GM19238 (cell line): Measurements from ENCODE around the gene SLC7A10.

Source experiments
- DNase-seq: peaks from one replicate; pipeline ENCODE4 v3.0.0; 2011; ENCODE audit warnings: low spot score; ENCODE audit not compliant: insufficient read length

SLC7A10 gene

DNA sequence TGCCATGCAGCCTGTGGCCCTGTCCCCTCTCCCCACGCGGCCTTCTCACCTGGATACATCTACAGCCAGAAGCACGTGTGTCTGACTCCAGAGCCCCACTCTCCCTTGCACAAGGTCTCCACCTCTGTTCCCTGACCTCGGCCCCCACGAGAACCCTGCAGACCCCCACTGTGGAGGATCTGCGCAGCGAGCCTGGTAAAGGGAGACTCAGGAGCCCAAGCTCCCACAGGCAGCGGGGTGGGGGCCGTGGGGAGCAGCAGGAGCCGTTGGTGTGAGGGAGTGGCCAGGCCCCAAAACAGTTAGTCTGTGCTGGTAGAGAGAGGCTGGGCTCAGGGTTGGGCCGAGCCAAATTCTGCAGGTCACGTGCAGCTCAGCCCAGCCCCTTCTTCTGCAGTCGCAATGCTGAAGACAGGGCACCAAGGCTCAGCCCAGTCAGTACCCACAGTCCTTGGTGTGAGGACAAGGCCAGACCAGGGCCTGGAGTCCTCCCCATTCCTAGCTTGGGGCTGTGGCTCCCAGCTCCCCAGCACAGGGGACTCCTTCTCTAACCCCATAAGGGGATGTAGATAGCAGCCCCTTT is 28.7 kb upstream of the SLC7A10 start:
- DNase-seq, result no peak

DNA sequence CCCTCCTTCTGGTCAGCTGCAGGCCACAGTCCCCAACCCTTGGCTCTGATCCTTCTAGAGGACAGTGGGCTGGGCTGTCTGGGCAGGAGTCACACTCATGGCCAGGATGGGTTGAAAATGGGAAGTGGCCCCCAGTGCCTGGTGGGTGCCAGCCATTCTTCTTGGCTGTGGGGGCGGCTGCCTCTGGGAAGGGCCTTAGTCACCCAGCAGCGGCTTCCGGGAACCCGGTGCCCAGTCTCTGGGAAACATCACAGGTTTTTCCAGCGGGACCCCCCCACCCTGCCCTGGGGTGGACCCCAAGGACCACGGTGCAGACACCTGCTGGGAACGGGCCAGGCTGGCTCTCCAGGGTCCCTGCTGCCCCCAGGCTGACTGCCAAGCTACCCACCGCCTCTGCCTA is 27.3 kb upstream of the SLC7A10 start:
- no peak for DNase-seq

- DNase-seq, result no peak
These were observed 26.8 kb upstream of the SLC7A10 start for GRCh38 chr19:33252418-33252962.

- no peak for DNase-seq
These were observed 26.0 kb upstream of the SLC7A10 start for GRCh38 chr19:33251526-33252090.

DNA sequence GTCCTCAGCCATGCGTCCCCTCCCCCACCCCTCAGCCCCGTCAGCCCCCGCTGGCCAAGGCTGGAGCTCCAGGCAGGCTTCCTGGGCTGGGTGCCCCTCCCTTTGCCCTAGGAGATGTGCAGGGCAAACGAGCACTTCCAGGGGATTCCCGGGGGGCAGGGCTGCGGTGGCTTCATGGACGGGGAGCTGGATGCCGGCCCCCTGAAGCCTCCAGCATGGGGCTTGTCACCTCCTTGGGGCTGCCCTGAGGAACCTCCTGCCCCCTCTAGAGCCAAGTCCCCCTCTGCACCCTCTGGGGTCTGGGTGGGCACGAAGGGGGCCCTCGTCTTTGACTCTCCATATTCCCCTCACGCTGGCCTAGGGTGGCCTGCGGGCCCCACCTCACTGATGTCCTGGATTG is 25.4 kb upstream of the SLC7A10 start:
- DNase-seq, result no peak

DNA sequence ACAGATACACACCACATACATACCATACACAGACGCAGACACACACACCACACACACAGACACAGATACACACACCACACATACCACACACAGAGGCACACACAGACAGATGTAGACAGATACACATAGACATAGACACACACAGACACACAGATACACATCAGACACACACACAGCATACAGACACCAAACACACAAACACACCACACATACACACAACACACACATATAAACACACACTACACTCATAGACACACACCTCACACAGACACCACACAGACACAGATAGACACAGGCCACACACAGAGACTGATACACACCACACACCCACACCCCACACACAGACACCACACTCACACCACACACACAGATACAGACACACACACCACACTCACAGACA is 24.9 kb upstream of the SLC7A10 start:
- no peak for DNase-seq

- no peak for DNase-seq
These were observed 24.2 kb upstream of the SLC7A10 start for GRCh38 chr19:33249740-33250366.

DNA sequence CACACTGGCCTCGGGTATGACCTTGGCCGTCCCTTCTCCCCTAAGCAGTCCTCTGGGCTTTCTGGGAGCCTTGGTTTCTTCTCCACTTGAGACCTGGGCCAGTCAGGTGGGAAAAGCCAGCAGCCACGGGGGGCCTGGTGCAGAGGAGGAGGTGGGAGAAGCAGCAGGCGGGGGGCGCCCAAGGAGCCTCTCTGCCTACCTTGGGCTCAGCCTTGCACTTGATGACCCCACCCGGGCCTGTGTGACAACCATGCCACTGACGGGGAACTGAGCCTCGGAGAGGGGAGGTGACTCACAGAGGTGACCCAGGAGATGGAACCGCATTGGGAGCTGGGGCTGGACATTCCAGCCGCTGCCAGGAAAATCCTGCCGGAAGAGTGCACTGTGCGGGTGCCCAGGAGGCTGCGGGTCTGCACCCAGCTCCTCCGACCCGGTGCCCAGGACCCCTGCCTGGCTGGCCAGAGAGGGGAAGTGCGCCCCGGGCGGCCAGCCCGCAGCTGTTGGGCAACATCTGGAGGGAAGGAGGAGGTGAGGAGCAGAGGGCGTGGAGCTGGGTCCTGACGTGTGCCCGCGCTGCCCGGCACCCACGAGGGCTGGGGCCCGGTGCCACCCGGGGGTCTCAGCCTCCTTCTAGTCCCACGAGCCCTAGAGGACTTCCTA is 23.4 kb upstream of the SLC7A10 start:
- no peak for DNase-seq

DNA sequence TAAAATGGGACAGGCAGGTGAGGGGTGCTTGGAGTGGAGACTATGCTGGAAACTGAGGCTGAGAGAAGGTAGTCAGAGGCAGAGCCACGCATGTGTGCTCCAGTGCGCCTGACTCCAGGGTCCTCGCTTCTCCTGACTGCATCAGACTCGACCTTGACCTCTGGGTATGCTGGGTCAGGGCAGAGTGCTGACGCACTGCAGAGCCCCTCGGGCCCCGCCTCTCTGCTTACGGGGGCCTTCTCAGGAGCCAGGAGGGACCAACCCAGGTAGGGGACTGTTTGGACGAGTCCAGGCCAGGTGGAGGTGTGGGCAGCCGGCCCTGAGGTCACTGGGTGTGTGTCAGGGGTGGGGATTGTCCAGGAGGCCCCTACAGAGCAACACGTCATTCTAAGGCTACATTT is 22.9 kb upstream of the SLC7A10 start:
- DNase-seq, result no peak

- DNase-seq, result no peak
These were observed 22.5 kb upstream of the SLC7A10 start for GRCh38 chr19:33248104-33248503.

DNA sequence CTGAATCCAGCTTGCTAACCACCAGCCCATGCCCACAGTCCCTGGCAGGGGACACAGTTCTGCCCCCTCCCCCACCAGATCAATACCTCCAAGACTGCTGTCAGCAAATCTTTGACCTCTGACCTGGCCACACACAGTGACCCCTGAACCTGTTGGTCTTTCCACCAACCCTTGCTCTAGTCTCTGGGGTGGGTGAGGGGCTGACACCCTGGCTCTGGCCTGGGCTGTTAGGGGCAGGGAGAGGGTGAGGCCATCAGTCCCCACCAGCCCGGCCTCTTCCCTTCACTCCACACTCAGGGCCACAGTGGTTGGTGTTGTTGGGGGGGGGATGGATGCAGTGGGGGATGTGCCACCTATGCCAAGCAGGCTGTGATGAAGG is 21.8 kb upstream of the SLC7A10 start:
- DNase-seq, result no peak

- DNase-seq, result no peak
These were observed 21.2 kb upstream of the SLC7A10 start for GRCh38 chr19:33246709-33247440.

DNA sequence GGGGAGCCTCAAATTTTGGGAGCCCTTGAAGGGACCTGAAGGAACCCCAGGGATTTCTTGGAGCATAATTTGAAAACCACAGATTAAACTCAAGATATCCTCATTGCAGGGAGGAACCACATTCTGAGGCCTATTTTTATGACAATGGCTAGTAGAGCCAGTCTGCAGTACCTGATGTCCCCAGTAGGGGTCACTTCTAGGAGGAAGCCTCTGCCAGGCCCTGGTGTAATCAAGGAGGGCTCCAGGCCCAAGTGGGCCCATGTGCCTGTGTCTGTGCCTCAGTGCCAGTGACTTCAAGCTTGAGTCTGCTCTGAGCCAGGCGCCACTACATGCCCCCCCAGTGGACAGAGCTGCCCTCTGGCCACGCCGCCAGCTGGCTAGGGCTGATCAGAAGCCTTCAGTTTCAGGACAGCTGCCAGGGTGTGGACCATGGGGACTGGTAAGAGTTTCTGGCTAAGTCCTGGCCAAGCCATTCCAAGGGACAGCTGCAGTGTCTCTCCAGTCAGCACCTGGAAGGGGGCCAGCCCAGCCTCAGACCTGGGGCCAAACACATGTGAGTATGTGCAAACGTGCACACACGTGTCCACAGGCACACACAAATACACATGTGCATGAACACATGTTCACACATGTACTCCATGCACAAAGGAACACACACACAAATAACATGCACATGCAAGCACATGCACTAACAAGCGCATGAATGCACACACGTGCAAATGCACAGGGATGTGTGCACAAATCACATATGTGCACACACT is 20.5 kb upstream of the SLC7A10 start:
- no peak for DNase-seq

DNA sequence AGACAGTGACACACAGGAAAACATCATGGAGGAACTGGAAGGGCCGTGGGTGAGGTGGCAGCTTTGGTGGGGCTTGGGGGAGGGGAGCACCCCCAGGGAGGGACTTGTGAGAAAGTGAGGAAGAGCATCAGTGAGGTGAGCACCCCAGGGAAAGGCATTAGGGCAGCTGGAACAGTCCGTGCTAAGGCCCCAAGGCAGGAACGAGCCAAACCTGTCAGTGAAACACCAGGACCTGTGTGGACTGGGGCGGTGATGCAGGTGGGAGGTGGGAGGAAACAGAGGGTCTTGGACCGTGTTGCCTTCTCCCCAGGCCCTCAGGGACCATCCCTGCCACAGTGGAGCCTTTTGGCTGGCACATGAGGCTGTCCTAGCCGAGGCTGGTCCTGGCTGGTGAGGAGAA is 17.3 kb upstream of the SLC7A10 start:
- no peak for DNase-seq

- DNase-seq, result no peak
These were observed 16.5 kb upstream of the SLC7A10 start for GRCh38 chr19:33242131-33242530.

- no peak for DNase-seq
These were observed 16.0 kb upstream of the SLC7A10 start for GRCh38 chr19:33241530-33242101.

DNA sequence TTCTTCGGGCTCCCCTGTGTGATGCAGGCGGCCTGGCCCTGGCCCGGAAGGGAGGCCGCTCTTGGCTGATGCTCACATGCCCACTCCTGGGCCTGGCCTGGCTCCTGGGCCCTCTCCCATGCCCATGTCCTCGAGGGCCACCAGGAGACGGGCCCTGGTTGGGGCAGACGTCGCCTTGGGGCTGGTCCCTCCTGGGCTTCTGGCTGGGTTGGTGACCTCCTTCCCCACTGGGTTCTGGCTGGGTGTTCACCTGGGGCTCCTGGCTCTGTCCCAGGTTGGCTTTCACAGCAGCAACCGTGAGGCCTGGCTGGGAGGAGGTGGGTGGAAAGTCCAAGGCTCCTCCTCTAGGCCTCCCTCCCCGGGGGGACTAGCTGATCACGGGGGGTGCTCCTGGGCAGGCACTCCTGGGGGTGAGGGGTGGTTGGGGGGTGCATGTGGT is 15.5 kb upstream of the SLC7A10 start:
- no peak for DNase-seq

DNA sequence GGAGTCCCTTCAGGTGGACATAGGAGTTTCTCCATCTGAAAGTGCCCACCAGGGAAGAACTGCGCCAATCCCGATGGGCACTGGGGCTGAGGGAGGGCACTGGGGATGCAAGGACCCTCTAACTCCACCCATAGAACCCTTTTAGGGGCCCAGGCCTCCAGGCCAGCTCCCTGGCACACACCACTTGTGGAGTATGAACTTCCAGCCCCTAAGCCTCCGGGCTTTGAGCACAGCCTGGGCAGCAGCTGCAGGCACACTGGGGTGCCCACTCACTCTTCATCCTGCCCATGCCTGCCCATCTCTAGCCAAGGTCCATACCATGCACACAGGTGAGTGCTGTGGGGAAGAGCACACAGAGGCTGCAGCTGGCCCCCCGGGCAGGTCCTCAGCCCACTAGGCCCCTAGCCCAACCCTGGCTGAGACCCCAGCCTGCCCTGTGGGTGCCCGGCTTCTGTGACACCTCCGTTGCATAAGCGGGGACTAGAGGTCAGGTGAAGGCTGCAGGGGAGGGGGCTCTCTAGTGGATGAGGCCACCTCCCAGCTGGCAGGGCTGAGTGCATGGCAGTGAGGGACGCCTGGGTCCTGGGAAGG is 14.6 kb upstream of the SLC7A10 start:
- no peak for DNase-seq

- no peak for DNase-seq
These were observed 13.7 kb upstream of the SLC7A10 start for GRCh38 chr19:33239223-33239975.
